ENCODE measurements around the gene STARD9.
A peak's percentile ranks its signal among the peaks of the same experiment; 100 is the strongest.

STARD9 gene

DNA sequence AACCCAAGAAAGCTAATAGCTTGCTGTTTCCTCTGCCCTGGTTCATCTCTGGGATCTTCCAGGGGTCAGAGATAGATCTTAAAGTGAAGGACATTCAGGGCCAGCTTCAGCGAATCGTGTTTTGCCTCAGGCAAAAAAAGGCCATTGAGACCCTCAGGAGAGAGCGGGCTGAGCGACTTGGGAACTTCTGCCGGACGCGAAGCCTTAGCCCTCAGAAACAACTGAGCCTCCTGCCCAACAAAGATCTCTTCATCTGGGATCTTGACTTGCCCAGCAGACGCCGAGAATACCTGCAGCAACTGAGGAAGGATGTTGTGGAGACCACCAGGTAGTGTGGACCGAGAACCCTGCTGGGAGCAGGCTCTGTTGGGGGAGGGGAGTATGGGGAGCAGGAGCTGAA, 119.0 kb downstream of the STARD9 start:
- DNase-seq (ENCODE audit: low read depth): no peak

DNA sequence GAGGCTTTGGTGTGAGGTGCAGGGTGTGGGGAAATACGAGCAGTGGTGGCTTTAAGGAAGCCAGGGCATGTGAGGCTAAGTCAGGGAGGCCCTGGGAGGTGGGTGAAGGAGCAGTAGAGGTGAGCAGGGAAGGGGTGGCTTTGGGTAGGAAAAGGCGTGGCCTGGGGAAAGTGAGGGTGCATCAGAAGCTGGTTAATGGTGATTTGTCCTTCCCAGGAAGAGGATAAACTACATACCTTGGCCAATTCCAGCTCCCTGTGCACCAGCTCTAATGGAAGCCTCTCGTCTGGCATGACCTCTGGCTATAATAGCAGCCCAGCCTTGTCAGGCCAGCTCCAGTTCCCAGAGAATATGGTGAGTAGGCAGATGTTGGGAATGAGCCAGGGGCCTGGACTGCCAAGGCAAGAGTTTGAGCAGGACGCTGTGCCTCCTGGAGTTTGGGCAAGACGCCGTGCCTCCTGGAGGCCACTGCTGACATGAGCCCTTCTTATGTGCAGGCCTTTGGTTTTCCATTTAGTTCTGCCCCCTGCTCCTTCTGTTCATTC, 120.2 kb downstream of the STARD9 start:
- DNase-seq (ENCODE audit: low read depth): no peak

DNA sequence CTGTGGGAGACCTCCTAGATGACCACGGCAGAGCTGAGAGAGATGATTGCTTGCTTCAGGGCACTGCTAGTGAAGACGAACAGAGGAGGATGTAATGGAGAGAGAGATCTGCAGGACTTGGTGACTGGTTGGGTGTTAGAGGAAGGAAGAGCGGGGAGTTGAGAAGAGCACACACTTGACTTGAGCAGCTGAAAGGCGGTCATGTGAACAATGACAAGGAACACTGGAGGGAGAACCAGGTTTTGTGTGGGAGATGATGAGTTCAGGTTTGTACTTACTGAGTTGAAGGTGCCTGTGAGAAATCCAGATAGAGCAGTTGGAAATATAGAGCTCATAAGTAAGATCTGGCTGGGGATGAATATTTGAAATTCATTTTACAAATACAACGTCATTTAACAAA, 121.2 kb downstream of the STARD9 start:
- DNase-seq (ENCODE audit: low read depth): no peak

DNA sequence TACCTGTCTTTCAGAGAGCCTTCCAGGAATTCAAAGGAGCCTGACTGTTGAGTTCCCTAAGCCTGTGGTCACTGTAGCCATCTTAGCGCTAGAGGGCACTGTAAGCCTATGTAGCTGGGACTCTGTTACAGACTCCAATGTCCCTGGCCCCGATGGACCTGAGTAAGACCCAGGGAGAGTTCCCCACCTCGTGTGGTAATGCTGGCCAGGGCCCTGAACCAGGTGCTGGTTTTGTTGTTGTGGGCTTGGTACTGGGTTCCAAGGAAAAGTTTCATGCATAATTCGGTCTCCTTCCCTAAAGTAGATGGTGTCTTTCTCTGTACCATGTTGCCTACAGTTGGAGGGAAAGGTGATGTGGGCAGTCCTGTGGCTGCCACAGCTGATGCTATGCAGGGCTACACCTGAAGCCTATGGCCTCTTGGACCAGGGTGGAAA, 129.1 kb downstream of the STARD9 start:
- peak; percentile 69 for DNase-seq (ENCODE audit: low read depth)

DNA sequence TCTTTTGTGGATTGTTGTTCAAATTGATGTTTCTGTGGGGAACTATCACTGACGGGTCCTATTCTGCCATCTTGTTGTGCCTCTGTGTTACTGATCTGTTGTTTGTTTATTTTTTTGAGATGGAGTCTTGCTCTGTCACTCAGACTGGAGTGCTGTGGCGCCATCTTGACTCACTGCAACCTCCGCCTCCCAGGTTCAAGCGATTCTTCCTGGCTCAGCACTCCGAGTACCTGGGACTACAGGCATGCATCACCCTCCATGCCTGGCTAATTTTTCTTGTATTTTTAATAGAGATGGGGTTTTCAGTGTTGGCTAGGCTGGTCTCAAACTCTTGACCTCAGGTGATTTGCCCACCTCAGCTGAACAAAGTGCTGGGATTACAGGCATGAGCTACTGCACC, 129.9 kb downstream of the STARD9 start:
- DNase-seq (ENCODE audit: low read depth): no peak

DNA sequence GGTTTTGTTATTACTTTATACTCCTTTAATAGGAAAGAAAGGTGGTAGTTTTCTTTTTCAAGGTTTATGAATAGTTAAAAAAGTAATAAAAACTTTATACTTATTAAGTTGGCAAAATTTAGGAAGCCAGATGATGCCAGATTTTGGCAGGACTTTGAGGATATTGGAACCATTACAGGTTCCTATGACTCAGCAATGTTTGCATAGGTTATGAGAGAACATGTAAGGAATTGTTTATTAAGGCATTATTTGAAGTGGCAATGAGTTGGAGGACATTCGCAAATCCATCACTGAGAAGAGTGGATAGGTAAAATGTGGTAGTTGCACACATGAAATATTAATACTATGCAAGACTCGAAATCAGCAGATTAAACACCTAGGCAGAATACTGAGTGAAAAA, 131.7 kb downstream of the STARD9 start:
- peak; percentile 28 for DNase-seq (ENCODE audit: low read depth)

DNA sequence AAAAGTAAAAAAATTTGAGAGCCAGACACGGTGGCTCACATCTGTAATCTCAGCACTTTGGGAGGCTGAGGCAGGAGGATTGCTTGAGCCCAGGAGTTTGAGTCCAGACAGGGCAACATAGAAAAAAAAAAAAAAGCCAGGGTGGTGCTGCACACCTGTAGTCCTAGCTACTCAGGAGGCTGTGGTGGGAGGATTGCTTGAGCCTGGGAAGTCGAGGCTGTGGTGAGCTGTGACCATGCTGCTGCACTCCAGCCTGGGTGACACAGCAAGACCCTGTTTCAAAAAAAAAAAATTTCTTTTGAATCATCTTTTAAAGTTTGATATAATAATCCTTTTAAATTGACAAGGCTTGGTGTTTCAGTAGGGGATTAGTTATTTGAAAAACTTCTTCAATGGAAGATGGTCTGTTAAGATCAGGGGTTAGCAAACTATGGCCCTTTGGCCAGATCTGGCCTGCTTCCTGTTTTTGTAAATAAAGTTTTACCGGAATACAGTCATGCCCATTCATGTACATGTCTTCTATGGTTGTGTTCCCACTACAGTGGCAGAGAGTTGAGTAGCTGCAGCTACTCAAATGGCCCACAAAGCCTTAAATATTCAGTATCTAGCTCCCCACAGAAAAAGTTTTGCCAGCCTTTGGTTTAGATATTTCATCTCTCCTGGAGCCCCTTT, 132.6 kb downstream of the STARD9 start:
- DNase-seq (ENCODE audit: low read depth): no peak

- no peak for DNase-seq (ENCODE audit: low read depth)
These were observed 135.3 kb downstream of the STARD9 start for GRCh38 chr15:42710662-42711061.

- no peak for DNase-seq (ENCODE audit: low read depth)
These were observed 136.3 kb downstream of the STARD9 start for GRCh38 chr15:42711746-42712145.

GRCh38 chr15:42712584-42712983, 137.2 kb downstream of the STARD9 start:
- no peak for DNase-seq (ENCODE audit: low read depth)

GRCh38 chr15:42716125-42716524, 140.7 kb downstream of the STARD9 start:
- DNase-seq (ENCODE audit: low read depth): no peak

GRCh38 chr15:42716626-42717025, 141.2 kb downstream of the STARD9 start:
- peak; percentile 9 for DNase-seq (ENCODE audit: low read depth)

- DNase-seq (ENCODE audit: low read depth): no peak
These were observed 143.6 kb downstream of the STARD9 start for GRCh38 chr15:42719043-42719442.

GRCh38 chr15:42720071-42720470, 144.7 kb downstream of the STARD9 start:
- DNase-seq (ENCODE audit: low read depth): no peak

GRCh38 chr15:42721016-42721415, 145.6 kb downstream of the STARD9 start:
- no peak for DNase-seq (ENCODE audit: low read depth)

DNA sequence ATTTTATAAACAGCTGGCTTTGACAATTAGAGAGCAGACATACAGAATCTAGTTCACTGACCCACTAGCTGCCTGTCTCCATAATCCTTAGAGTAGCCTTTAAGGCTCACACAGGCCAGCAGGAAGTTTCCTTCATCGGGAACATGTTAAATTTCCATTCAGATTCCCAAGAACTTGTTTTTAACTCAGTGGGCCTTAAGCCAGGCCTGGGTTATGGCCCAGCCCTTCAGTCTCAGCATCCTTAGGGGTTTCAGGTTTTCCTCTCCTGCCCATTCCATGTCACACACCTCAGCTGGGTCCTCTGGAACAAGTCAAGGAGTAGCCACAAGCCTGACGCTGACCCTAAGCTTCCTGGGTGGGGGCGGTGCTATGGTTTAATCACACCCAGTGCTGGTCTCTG, 146.5 kb downstream of the STARD9 start:
- no peak for DNase-seq (ENCODE audit: low read depth)

- DNase-seq (ENCODE audit: low read depth): peak; percentile 12
These were observed 147.7 kb downstream of the STARD9 start for GRCh38 chr15:42723068-42723467.

DNA sequence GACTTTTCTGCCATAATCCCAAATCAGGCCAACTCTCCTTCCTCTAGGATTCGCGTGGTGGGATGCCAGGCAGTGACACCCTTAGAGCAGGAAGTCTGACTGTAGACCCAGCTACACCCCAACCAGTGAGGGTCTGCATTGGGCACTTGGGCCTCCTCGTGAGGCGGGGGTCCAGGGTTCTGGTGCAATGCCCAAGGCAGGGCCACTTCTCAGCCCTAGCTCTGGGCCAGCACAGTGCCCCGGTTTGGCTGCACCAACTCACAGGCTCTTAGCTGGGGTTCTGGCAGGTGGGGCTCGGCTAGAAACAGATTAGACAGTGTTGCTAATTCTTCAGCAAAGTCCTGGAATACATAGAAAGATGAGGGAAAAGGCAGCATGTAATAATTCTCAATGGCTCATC, 148.9 kb downstream of the STARD9 start:
- no peak for DNase-seq (ENCODE audit: low read depth)

DNA sequence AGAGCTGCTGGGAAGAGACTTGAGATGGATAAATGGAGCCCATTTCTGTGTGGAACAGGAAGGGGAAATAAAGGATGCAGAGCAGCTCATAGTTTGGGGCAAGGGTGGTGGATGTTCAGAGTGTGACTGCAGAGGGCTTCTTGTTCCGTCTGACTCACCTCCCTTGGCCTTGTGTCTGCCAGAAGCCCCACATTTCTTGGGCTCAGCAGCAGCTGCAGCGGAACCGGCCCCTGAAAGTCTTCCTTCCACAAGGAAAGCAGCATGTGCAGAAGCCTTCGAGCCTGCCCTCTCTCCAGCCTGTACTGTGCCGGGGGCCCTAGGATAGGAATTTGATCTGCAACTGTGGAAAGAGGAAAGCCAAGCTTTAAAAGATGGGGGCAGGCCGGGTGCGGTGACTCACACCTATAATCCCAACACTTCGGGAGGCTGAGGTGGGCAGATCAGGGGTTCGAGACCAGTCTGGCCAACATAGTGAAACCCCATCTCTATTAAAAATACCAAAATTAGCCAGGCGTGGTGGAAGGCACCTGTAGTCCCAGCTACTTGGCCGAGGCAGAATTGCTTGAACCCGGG, 150.0 kb downstream of the STARD9 start:
- peak; percentile 40 for DNase-seq (ENCODE audit: low read depth)

DNA sequence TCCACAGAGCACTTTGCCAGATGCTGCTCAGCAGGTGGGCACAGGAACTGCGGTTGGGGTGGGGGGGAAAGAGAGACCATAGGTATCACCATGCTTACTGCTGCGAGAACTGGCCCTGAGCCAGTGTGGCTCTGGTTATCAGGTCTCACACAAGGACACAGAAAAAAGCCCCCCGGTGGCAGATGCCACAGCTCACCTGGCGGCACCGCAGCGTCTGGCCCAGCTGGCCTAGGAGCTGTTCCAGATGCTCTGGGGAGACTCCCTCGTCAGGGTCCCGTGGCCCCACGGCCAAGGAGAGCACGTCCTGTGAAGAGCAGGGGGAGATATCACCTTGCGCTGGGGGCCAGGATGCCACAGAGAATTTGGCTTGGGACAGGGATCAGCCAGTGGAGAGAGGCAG, 150.7 kb downstream of the STARD9 start:
- no peak for DNase-seq (ENCODE audit: low read depth)

DNA sequence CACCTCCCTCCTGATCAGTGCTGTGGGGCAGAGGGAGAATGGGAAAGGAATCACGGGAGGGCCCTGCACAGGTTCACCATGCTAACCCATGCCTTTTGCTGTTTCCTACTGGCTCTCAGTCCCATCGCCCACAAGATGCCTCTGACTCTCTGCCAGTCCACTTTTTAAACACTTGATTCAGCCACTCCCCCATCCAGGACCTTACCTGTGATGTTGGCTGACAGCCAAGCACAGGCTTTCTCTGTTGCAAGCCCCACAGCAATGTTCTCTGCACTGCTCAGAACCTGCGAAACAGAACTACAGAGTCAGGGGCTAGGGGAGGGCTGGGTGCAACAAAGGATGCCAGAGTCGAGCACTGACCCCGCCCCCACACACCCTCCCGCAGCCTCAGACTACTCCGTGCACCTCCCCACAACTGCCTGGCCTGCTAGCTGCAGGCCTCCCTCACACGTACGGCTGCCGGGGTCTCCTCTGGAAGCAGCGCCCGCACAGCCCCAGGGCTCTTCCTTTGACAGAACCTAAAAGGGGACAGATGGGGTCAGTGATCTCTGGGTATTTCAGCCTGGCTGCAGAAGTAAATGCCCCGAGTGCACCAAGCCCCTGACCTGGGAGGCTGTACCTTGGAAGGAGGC, 152.5 kb downstream of the STARD9 start:
- no peak for DNase-seq (ENCODE audit: low read depth)

DNA sequence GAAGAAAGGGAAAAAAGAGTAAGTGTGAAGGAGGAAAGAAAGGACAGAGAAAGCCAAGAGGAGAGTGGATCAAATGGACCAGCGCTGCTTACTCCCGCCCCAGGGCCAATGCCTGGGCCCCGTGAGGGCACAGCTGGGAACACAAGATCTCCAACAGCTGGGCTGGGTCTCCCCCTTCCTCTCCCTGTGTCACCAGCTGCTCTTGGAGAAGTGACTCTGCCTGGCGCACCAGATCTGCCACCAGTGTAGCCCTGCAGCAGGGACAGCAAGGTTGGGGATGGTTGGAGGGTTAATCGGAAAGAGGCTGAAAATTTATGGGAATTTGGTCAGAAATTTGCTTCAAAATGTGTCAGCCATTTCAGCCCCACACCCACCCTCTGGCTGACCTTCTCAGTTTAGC, 153.2 kb downstream of the STARD9 start:
- no peak for DNase-seq (ENCODE audit: low read depth)

- DNase-seq (ENCODE audit: low read depth): no peak
These were observed 153.6 kb downstream of the STARD9 start for GRCh38 chr15:42728972-42729371.
